ENCODE results near the gene CADPS2.

CADPS2 gene

DNA sequence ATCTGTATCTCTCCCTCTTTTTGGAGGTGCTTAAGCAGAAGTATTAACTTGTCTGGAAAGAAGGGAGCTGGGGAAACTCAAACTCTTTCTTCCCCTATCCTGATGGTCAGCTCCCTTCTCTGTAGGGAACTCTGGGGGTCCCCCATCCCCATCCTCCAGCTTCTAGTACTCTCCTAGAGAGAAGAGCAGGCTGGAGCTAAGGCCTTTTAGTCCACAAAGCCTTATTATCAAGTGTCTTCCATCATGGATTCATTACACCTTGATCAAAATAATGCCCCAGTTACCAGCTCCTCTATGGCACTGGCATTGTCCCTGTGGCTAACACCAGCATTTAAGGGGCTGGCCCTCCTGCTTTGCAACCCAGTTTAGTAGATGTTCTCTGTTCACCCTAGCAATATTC is 35.7 kb downstream of the CADPS2 start:
- H3K9me2 ChIP-seq (ENCODE audit: low read depth, low read length) = no peaks in the 10 kb centered on the region
- no peaks in the 10 kb centered on the region for H3K9me3 ChIP-seq (ENCODE audit: low read length)
- no peaks in the 10 kb centered on the region for H4K20me1 ChIP-seq (ENCODE audit: insufficient read depth, low read length)
- no peak overlapping the region for H2AFZ ChIP-seq (ENCODE audit: low read length)
- no peaks in the 10 kb centered on the region for H3K36me3 ChIP-seq (ENCODE audit: insufficient read depth, low read length)
- H3K27ac ChIP-seq (ENCODE audit: low read depth, low read length, poor library complexity, severe bottlenecking) = no peak overlapping the region
- no peaks in the 10 kb centered on the region for H3K4me1 ChIP-seq (ENCODE audit: insufficient read depth, low read length, severe bottlenecking)
- no peaks in the 10 kb centered on the region for H3F3A ChIP-seq (ENCODE audit: insufficient read depth, low read length)
- no peaks in the 10 kb centered on the region for H3K27me3 ChIP-seq (ENCODE audit: insufficient read depth, low read length)
- H3K4me3 ChIP-seq (ENCODE audit: low read depth, low read length, poor library complexity, severe bottlenecking) = no peak overlapping the region
- no peak overlapping the region for H3K9ac ChIP-seq (ENCODE audit: low read length)
- TF ChIP-seq, protein P1, sequence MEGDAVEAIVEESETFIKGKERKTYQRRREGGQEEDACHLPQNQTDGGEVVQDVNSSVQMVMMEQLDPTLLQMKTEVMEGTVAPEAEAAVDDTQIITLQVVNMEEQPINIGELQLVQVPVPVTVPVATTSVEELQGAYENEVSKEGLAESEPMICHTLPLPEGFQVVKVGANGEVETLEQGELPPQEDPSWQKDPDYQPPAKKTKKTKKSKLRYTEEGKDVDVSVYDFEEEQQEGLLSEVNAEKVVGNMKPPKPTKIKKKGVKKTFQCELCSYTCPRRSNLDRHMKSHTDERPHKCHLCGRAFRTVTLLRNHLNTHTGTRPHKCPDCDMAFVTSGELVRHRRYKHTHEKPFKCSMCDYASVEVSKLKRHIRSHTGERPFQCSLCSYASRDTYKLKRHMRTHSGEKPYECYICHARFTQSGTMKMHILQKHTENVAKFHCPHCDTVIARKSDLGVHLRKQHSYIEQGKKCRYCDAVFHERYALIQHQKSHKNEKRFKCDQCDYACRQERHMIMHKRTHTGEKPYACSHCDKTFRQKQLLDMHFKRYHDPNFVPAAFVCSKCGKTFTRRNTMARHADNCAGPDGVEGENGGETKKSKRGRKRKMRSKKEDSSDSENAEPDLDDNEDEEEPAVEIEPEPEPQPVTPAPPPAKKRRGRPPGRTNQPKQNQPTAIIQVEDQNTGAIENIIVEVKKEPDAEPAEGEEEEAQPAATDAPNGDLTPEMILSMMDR (IDR thresholded peaks at IDR 0.05; ENCODE audit: low read length) = no peak
- no peak for TF ChIP-seq EZH2 (IDR thresholded peaks at IDR 0.05; ENCODE audit: borderline replicate concordance, low read length)
- H3K79me2 ChIP-seq (ENCODE audit: insufficient read depth, low read length) = no peaks in the 10 kb centered on the region
- H3K4me2 ChIP-seq (ENCODE audit: low read length) = no peak overlapping the region

DNA sequence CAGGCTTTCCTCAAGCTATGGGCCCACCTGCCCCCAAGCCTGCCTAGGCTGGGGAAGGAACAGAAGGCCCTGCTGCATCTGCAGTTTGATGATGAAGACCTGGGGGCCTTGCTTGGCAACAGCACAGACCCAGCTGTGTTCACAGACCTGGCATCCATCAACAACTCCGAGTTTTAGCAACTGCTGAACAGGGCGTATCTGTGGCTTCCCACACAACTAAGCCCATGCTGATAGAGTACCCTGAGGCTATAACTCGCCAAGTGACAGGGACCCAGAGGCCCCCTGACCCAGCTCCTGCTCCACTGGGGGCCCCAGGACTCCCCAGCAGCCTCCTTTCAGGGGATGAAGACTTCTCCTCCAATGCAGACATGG is 36.3 kb downstream of the CADPS2 start:
- no peaks in the 10 kb centered on the region for H3K9me3 ChIP-seq (ENCODE audit: low read length)
- H3K9ac ChIP-seq (ENCODE audit: low read length) = no peak overlapping the region
- H3K4me1 ChIP-seq (ENCODE audit: insufficient read depth, low read length, severe bottlenecking) = no peaks in the 10 kb centered on the region
- no peaks in the 10 kb centered on the region for H3K27me3 ChIP-seq (ENCODE audit: insufficient read depth, low read length)
- TF ChIP-seq EZH2 (IDR thresholded peaks at IDR 0.05; ENCODE audit: borderline replicate concordance, low read length) = no peak
- TF ChIP-seq, protein P1 (IDR thresholded peaks at IDR 0.05; ENCODE audit: low read length) = no peak
- H3K36me3 ChIP-seq (ENCODE audit: insufficient read depth, low read length) = no peaks in the 10 kb centered on the region
- H3F3A ChIP-seq (ENCODE audit: insufficient read depth, low read length) = no peaks in the 10 kb centered on the region
- no peak overlapping the region for H3K4me2 ChIP-seq (ENCODE audit: low read length)
- no peak overlapping the region for H3K4me3 ChIP-seq (ENCODE audit: low read depth, low read length, poor library complexity, severe bottlenecking)
- H3K79me2 ChIP-seq (ENCODE audit: insufficient read depth, low read length) = no peaks in the 10 kb centered on the region
- no peaks in the 10 kb centered on the region for H4K20me1 ChIP-seq (ENCODE audit: insufficient read depth, low read length)
- no peak overlapping the region for H2AFZ ChIP-seq (ENCODE audit: low read length)
- no peak overlapping the region for H3K27ac ChIP-seq (ENCODE audit: low read depth, low read length, poor library complexity, severe bottlenecking)
- H3K9me2 ChIP-seq (ENCODE audit: low read depth, low read length) = no peaks in the 10 kb centered on the region

DNA sequence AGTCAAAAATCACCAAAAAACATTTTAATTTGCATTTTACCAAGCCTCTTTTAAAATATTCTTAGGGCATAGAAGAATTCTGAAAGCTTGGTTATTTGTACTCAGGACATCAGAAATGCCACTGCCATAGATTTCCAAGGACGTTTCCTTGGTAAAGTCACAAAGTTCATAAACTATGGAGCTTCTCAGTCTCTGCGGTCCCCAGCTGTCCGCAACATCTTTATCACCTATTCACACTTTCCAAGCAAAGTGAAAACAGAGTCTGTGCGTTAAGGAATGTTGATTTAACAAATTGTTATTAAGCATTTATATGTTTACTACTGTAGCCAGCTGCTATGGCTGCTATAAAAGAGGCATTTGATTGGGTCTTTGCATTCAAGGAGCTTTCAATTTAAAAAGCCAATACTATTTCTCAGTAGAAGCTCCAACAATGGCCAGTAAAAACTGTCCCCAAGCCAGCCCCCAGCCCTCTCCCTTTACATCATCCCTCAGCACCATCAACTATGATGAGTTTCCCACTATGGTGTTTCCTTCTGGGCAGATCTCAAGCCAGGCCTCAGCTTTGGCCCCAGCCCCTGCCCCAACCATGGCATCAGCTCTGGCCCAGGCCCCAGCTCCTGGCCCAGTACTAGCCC is 36.8 kb downstream of the CADPS2 start:
- H3K79me2 ChIP-seq (ENCODE audit: insufficient read depth, low read length) = no peaks in the 10 kb centered on the region
- no peak overlapping the region for H2AFZ ChIP-seq (ENCODE audit: low read length)
- no peak for TF ChIP-seq EZH2 (IDR thresholded peaks at IDR 0.05; ENCODE audit: borderline replicate concordance, low read length)
- TF ChIP-seq, protein P1 (IDR thresholded peaks at IDR 0.05; ENCODE audit: low read length) = no peak
- no peaks in the 10 kb centered on the region for H3F3A ChIP-seq (ENCODE audit: insufficient read depth, low read length)
- no peaks in the 10 kb centered on the region for H3K4me1 ChIP-seq (ENCODE audit: insufficient read depth, low read length, severe bottlenecking)
- H3K9me3 ChIP-seq (ENCODE audit: low read length) = no peaks in the 10 kb centered on the region
- H4K20me1 ChIP-seq (ENCODE audit: insufficient read depth, low read length) = no peaks in the 10 kb centered on the region
- H3K9ac ChIP-seq (ENCODE audit: low read length) = no peak overlapping the region
- no peak overlapping the region for H3K27ac ChIP-seq (ENCODE audit: low read depth, low read length, poor library complexity, severe bottlenecking)
- no peaks in the 10 kb centered on the region for H3K36me3 ChIP-seq (ENCODE audit: insufficient read depth, low read length)
- no peak overlapping the region for H3K4me3 ChIP-seq (ENCODE audit: low read depth, low read length, poor library complexity, severe bottlenecking)
- no peak overlapping the region for H3K4me2 ChIP-seq (ENCODE audit: low read length)
- no peaks in the 10 kb centered on the region for H3K9me2 ChIP-seq (ENCODE audit: low read depth, low read length)
- no peaks in the 10 kb centered on the region for H3K27me3 ChIP-seq (ENCODE audit: insufficient read depth, low read length)
